Activated T-cell treated with anti-CD3 and anti-CD28 coated beads for 24 hours (primary cell): ENCODE results near the gene ULK4.
"Not testable (repeated sequence)": the region's sequence is repeated elsewhere in the genome, so short reads cannot be mapped to it uniquely, and the experiment has no call there.

Experiments used
- DNase-seq: peaks from one replicate; pipeline ENCODE4 v3.0.0-alpha.2; 2020; ENCODE audit warnings: low read depth

Gene ULK4

DNA sequence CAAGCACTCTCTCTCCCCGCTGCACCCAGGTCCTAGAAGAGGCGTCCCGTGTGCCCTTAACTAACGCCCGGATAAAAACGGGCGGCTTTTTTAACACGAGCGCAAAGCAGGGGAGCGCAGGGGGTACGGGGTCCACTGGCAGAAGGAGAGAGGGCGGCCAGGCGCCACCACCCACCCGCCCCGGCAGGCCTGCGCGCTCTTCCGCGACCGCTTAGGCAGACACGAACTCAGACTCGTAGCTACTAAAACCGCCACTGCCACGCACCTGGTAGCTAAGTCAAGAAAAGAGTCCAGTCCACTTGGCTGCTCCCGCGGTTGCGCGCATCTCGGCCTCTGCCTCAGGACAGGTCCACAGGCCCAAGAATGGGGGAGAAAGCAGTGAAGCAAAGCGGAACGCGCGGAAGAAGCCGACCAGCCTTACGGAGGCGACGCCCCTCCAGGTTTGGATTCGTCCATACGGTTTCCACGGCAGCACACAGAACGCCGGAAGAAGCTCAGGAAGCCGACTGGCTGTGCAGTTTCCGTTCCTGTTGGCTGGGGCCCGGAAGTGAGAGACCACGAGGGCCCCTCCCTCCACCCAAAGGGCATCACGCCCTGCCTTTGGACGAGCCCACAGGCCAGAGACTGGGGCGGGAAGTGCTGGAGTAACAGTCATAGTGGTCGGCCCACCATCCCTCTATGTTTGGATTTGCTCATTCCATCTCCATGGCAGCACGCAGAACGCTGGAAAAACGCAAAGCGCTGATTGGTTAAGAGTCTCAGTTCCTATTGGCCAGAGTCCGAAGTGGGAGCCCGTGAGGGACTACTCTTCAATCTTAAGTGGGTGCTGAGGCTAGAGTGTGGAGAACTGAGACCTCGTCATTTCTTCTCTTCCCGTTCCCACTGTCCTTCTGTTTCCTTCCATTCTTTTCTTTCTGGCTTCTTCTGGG, at the start of gene ULK4:
Gene ULK4 (minus strand): TSS at position 353 of the 929 bp plus-strand sequence. CDS start 7,344 bp downstream, outside the sequence.
- peak; percentile 92 for DNase-seq

GRCh38 chr3:42010530-42010929, 48.6 kb upstream of the ULK4 start:
- no peak for DNase-seq

DNA sequence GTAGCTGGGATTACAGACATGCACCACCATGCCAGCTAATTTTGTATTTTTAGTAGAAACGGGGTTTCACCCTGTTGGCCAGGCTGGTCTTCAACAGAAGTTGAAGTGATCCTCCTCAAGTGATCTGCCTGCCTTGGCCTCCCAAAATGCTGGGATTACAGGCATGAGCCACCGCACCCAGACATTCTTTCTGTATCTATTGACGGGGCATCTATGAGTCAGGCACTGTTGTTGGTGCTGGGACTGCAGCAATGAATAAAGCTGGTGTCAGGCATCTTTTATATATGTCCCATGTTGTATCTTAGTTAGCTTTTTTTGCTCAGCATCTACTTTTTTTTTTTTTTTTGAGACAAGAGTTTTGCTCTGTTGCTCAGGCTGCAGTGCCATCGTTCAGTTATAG, 47.6 kb upstream of the ULK4 start:
- no peak for DNase-seq

DNA sequence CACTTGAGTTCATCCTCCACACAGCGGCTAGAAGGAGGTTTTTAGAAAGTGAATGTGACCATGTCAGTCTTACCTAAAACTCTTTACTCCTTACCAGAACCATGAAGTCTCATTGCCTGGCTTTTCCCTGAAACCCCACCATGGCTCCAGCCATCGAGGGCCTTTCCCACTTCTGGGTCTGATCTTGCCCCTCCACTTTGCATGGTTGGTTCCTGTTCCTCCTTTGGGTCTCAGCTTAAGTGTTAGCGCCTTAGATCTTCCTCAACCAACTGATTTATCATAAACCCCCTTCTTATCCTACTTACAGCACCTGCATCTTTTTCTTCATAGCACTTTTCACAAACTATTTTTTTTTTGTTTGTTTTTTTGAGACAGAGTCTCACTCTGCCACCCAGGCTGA, 45.9 kb upstream of the ULK4 start:
- no peak for DNase-seq

DNA sequence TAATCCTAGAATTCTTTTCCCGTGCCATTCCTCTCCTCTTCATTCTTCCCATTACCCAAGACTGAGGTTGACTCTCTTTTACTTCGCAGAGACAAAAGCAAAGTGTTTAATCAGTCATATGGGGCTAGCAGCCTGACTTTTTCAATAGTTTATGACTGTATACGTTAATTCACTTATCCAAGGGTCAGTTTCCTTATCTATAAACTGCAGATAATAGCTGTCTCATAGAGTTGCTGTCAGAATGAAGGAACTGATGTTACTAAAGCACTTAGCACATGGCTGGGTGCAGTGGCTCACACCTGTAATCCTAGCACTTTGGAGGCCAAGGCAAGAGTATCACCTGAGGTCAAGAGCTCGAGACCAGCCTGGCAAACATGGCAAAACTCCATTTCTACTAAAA, 43.5 kb upstream of the ULK4 start:
- DNase-seq = no peak

DNA sequence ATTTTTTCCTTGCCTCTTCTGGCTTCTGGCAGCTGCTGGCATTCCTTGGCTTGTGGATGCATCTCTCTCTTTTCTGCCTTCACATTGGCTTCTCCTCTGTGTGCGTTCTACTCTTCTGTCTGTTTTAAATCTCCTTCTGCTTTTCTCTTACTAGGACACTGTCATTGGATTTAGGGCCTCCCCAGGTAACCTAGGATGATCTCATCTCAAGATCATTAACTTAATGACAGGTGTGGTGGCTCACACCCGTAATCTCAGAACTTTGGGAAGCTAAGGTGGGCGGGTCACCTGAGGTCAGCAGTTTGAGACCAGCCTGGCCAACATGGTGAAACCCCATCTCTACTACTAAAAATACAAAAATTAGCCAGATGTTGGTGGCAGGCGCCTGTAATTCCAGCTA, 40.9 kb upstream of the ULK4 start:
- no peak for DNase-seq

DNA sequence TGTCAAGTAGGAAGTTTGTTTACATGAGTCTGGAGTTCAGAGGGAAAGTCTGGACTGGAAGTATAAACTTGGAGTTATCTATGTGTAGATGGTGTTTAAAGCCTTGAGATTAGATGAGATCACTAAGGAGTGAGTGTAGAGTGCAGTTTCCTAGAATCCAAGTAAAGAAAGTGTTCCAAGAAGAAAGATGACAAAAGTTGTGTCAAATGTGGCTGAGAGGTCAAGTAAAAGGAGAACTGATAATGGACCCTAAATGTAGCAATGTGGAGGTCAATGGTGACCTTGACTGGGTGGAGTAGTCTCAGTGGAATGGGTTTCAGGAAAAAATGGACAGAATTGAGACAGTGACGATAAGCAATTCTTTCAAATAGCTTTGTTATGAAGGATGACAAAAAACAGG, 39.9 kb upstream of the ULK4 start:
- DNase-seq = no peak

GRCh38 chr3:41999909-42000308, 38.0 kb upstream of the ULK4 start:
- DNase-seq = no peak

DNA sequence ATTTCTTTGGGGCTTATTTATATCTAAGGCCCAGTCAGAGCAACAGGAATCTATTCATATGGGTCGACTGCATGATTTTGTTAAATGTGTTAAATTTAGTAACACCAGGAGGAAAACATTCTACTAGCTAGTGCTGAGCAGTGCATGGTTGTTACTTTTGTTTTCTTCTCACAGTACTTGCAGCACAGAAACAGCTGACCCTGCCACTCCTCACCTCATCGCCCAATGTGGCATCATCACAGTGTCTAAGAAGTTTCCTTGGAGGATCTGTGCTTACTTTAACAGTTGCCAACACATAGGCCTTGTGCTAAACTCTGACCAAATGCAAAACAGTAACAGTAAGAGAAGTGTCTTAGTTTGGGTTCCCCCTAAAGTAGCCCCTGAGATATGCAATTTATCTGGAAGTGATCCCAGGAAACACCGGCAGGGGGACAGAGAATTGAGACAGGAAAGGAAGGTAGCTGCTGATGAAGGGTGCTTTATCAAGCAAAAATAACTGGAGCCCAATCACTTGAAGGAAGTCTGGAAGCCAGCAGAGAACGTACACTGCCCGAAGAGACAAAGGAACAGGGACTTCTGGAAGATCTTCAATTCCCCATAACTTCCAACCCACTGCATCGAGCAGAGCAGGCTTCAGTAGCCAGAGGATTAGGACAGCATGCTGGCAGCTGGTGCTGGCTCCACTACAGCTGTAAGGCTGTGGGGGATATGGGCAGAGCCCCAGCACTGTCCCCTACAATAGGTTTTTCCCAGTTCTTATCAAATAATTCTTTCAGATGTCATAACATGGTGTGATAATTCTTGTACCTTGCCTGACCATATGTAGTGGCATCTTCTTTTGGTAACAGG, 36.0 kb upstream of the ULK4 start:
- DNase-seq = no peak

- no peak for DNase-seq
These were observed 29.5 kb upstream of the ULK4 start for GRCh38 chr3:41991437-41991836.

DNA sequence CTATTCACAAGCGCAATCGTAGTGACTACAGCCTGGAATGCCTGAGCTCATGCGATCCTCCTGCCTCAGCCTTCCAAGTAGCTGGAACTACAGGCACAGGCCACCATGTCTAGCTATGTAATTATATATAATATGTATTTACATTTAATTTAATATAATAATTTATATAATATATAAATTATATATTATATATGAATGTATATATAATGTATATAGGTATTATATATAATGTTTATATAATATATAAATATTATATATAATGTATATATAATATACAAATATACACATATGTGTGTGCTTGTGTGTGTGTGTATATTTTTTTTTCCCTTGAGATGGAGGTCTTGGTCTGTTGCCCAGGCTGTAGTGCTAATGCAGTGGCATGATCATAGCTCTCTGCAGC, 27.6 kb upstream of the ULK4 start:
- no peak for DNase-seq

DNA sequence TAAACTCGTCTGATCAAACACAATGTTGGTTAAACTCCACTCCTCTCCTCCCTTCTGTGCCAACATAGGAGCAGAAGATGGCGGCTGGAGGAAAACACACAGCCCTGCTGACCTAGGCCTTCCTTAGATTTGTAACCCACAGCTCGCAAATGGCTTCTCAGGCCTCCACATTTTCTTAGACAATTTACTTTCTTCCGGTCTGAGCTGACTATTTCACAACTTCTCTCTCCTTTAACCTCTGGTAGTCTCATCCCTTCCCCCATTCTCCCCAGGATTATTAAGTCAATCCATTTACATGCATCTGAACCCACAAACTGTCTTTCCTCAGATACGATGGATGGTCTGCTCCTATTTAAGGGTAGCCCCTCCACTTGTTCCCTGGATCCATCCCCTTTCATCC, 25.7 kb upstream of the ULK4 start:
- DNase-seq = no peak

GRCh38 chr3:41986561-41986960, 24.7 kb upstream of the ULK4 start:
- DNase-seq = no peak

- no peak for DNase-seq
These were observed 23.1 kb upstream of the ULK4 start for GRCh38 chr3:41985018-41985417.

DNA sequence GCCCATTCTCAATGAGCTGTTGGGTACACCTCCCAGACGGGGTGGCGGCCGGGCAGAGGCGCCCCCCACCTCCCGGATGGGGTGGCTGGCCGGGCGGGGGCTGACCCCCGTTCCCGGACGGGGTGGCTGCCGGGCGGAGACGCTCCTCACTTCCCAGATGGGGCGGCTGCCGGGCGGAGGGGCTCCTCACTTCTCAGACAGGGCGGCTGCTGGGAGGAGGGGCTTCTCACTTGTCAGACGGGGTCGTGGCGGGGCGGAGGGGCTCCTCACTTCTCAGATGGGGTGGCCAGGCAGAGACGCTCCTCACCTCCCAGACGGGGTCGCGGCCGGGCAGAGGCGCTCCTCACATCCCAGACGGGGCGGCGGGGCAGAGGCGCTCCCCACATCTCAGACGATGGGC, 21.2 kb upstream of the ULK4 start:
- DNase-seq = not testable (repeated sequence)

GRCh38 chr3:41977401-41977800, 15.5 kb upstream of the ULK4 start:
- DNase-seq = not testable (repeated sequence)

DNA sequence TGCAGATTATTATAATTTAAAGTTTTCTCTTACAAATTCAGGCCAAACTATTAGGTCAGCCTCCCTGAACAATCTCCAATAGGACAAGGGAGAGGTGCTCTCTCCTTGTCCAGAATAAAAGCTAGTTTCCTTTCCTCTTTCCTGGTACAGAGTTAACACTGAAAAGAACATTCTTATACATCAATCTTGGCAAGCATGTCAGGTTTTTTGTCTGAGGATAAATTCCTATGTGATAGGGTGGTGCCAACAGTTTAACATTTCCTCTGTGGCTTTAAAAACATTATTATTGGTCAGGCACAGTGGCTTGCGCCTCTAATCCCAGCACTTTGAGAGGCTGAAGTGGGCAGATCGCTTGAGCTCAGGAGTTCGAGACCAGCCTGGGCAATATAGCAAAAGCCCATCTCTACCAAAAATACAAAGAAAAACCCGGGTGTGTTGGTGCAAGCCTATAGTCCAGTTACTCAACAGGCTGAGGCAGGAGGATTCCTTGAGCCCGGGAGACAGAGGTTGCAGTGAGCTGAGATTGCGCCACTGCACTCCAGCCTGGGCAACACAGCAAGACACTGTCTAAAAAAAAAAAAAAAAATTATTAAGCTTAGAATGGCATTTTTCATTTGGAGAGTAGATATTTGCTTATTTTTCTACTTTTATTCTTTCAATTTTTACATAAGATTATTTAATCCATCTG, 13.7 kb upstream of the ULK4 start:
- DNase-seq = no peak

DNA sequence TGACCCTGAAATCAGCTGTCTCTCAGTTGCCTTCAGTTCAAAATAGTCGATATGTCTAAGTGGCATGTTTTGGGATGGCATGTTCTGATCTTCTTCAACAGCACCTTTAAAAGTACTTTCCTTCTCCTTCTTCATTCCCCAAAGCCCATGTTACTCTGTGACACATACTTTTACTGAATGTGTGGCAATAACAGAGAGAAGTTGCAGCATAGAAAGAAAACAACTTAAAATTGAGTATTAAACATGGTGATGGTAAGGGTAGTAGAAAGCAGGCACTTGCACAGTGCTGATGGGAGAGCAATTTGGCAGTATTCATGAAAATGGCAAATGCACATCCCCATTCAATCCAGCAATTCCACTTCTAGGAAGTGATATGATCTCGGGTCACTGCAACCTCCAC, 12.3 kb upstream of the ULK4 start:
- no peak for DNase-seq

DNA sequence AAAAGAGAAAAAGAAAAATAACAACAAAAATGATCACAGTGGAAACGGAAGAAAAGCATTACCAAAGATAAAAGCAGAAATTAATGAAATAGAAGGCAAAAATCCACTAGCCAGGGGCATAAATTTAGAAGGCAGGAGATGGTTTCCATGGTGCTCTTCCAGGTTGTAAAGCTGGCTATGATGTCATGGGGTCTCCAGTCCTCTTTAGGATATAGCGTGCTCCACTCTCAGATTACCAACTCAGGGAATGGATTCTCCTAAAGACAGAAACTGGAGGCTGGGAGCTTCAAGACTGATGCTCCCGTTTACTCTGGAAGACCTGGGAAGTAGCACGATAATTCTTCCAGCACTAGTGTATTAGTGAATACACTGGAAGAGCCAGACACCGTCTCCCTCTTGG, 10.9 kb upstream of the ULK4 start:
- no peak for DNase-seq

- DNase-seq = no peak
These were observed 4.3 kb upstream of the ULK4 start for GRCh38 chr3:41966206-41966605.

GRCh38 chr3:41963823-41964222, 1.9 kb upstream of the ULK4 start:
- DNase-seq = no peak
